PC-3 (cell line): ENCODE measurements around the gene AGO4. TPM values are rescaled to one million over a fixed set of nuclear protein-coding genes. Genes with fewer than 3 reads are reported as not detected.

Experiments
- ATAC-seq: fragments of 200-7000 bp; cut with Tn5 transposase; 2 replicates; pipeline ENCODE4 v1.9.1; 2020; ENCODE audit warnings: mild to moderate bottlenecking, moderate library complexity
- BruUV-seq: library from RNA; stranded (reverse); fragments of 400-500 nt; replicated peaks from 2 replicates; lab custom pipeline; 2021; lab: Mats Ljungman, UMichigan
- CTCF ChIA-PET: fragments of 300-600 bp; sonication (Branson Sonifier 250); formaldehyde crosslinking; loops from one replicate; lab custom pipeline; 2022; ENCODE audit warnings: antibody characterized with exemption; lab: Charles Lee
- POLR2A ChIA-PET: fragments of 300-600 bp; sonication (Branson Sonifier 250); formaldehyde crosslinking; loops from one replicate; lab custom pipeline; 2022; ENCODE audit warnings: antibody characterized with exemption; ENCODE audit not compliant: unreplicated experiment; lab: Charles Lee
- DNase-seq: peaks from one replicate; pipeline ENCODE4 v3.0.0-alpha.2; 2015
- H2AFZ ChIP-seq: fragments of 300-600 bp; sonication (generic); 2 replicates; pipeline ENCODE4 v1.6.0; 2016; ENCODE audit warnings: antibody characterized with exemption, low read length
- H3F3A ChIP-seq: fragments of 300-600 bp; sonication (generic); one replicate; pipeline ENCODE4 v1.6.0; 2017; ENCODE audit warnings: antibody characterized with exemption, low read length, control low read depth, mild to moderate bottlenecking; ENCODE audit not compliant: unreplicated experiment
- H3K27ac ChIP-seq: fragments of 300-600 bp; sonication (generic); 2 replicates; pipeline ENCODE4 v1.5.1; 2016; ENCODE audit warnings: mild to moderate bottlenecking, low read length
- H3K27me3 ChIP-seq: fragments of 300-600 bp; sonication (generic); 2 replicates; pipeline ENCODE4 v1.6.1; 2016; ENCODE audit warnings: low read length, mixed read lengths
- H3K36me3 ChIP-seq: fragments of 300-600 bp; sonication (generic); 2 replicates; pipeline ENCODE4 v1.6.1; 2016; ENCODE audit warnings: low read depth, mixed run types, low read length, mixed read lengths
- H3K4me1 ChIP-seq: fragments of 300-600 bp; sonication (generic); 2 replicates; pipeline ENCODE4 v1.5.1; 2016; ENCODE audit warnings: low read length; ENCODE audit not compliant: insufficient read depth
- H3K4me2 ChIP-seq: fragments of 300-600 bp; sonication (generic); 2 replicates; pipeline ENCODE4 v1.6.0; 2016; ENCODE audit warnings: low read length
- H3K4me3 ChIP-seq: fragments of 300-600 bp; sonication (generic); 2 replicates; pipeline ENCODE4 v1.5.1; 2016; ENCODE audit warnings: mild to moderate bottlenecking, low read length, mixed read lengths
- H3K79me2 ChIP-seq: fragments of 300-600 bp; sonication (generic); 2 replicates; pipeline ENCODE4 v1.6.1; 2017; ENCODE audit warnings: low read length, mixed read lengths
- H3K9ac ChIP-seq: fragments of 300-600 bp; sonication (generic); 2 replicates; pipeline ENCODE4 v1.6.0; 2016; ENCODE audit warnings: mild to moderate bottlenecking, low read length
- H3K9me2 ChIP-seq: fragments of 300-600 bp; sonication (generic); replicated peaks from 2 replicates; pipeline ENCODE4 v1.6.1; 2016; ENCODE audit warnings: mixed run types, low read length, mixed read lengths
- H3K9me3 ChIP-seq: fragments of 300-600 bp; sonication (generic); 2 replicates; pipeline ENCODE4 v1.6.1; 2016; ENCODE audit warnings: low read length, mixed read lengths
- H4K20me1 ChIP-seq: fragments of 300-600 bp; sonication (generic); 2 replicates; pipeline ENCODE4 v1.6.1; 2016; ENCODE audit warnings: low read length, mixed read lengths
- CTCF ChIP-seq: fragments of 300-600 bp; sonication (generic); conservative IDR thresholded peaks from 2 replicates; pipeline ENCODE4 v1.5.1; 2017; ENCODE audit warnings: antibody characterized with exemption, low read depth, mild to moderate bottlenecking, low read length
- EZH2 ChIP-seq: fragments of 300-600 bp; sonication (generic); IDR thresholded peaks from one replicate; pipeline ENCODE4 v1.6.1; 2017; ENCODE audit warnings: antibody characterized with exemption, mild to moderate bottlenecking, low read length; ENCODE audit not compliant: unreplicated experiment
- EZH2phosphoT487 ChIP-seq: fragments of 300-600 bp; sonication (generic); IDR thresholded peaks from 2 replicates; pipeline ENCODE4 v1.6.1; 2018; ENCODE audit warnings: mild to moderate bottlenecking, antibody characterized with exemption, low read length, borderline replicate concordance
- intact Hi-C: fragments of 100-400 bp; cut with micrococcal nuclease; formaldehyde crosslinking; loops from 2 replicates; pipeline ENCODE4 v1.9.0; 2023
- total RNA-seq: library from RNA; depleted of rRNA; stranded (reverse); fragments of >200 nt; gene quantifications from 2 replicates; pipeline ENCODE4 v1.2.3, GENCODE V29; 2014

Gene AGO4
- total RNA-seq, 1 experiment from 2014 or later: 5.9 TPM

- POLR2A ChIA-PET: no interaction called here
These were observed 38.0 kb downstream of the AGO4 start for GRCh38 chr1:35845766-35846165.

GRCh38 chr1:35847935-35848565 is 40.2 kb downstream of the AGO4 start:
- Histone ChIP-seq H3K4me3 (no peak overlapping the region), H3K4me1 (no peaks in the 10 kb centered on the region), H3K9ac (no peak overlapping the region), H3K4me2 (no peak overlapping the region), H4K20me1 (no peaks in the 10 kb centered on the region), H3K36me3 (no peaks in the 10 kb centered on the region), H3K27ac (no peak overlapping the region), H3F3A (no peaks in the 10 kb centered on the region), H3K9me3 (no peaks in the 10 kb centered on the region), H3K79me2 (no peaks in the 10 kb centered on the region), H3K27me3 (no peaks in the 10 kb centered on the region), H2AFZ (no peak overlapping the region), H3K9me2 (no peaks in the 10 kb centered on the region)
- ATAC-seq: no peak
- CTCF ChIA-PET: no interaction called here
- no peak for DNase-seq
- BruUV-seq: no TSS peak
- POLR2A ChIA-PET: no interaction called here
- intact Hi-C loops: no loop called here
- no peak for TF ChIP-seq EZH2phosphoT487
- no peak for TF ChIP-seq EZH2
- TF ChIP-seq CTCF: no peak

More at GRCh38 chr1:35845766-35846165, 38.0 kb downstream of the AGO4 start:
- no peaks in the 10 kb centered on the region for H3K9me3 ChIP-seq
- no peaks in the 10 kb centered on the region for H3F3A ChIP-seq
- H3K36me3 ChIP-seq: no peaks in the 10 kb centered on the region; the same call in 1 of the 2 replicates
- no peak overlapping the region for H3K27ac ChIP-seq
- no peaks in the 10 kb centered on the region for H4K20me1 ChIP-seq
- TF ChIP-seq EZH2phosphoT487 (no peak), EZH2 (no peak), CTCF (no peak)
- H3K4me2 ChIP-seq: no peak overlapping the region
- intact Hi-C loops: no loop called here
- H3K4me1 ChIP-seq: no peaks in the 10 kb centered on the region
- H3K79me2 ChIP-seq: no peaks in the 10 kb centered on the region
- no peaks in the 10 kb centered on the region for H3K9me2 ChIP-seq
- ATAC-seq: no peak
- CTCF ChIA-PET: no interaction called here
- H3K9ac ChIP-seq: no peak overlapping the region
- H3K4me3 ChIP-seq: no peak overlapping the region
- DNase-seq: no peak
- BruUV-seq: no TSS peak
- no peak overlapping the region for H2AFZ ChIP-seq
- no peaks in the 10 kb centered on the region for H3K27me3 ChIP-seq

- BruUV-seq: no TSS peak
- H3K9ac ChIP-seq: no peak overlapping the region
- H3K27ac ChIP-seq: no peak overlapping the region
- no peaks in the 10 kb centered on the region for H3K9me2 ChIP-seq
- no peaks in the 10 kb centered on the region for H3K4me1 ChIP-seq
- no peaks in the 10 kb centered on the region for H3K9me3 ChIP-seq
- no peak overlapping the region for H3K4me2 ChIP-seq
- H3K79me2 ChIP-seq: no peaks in the 10 kb centered on the region
- no peak overlapping the region for H2AFZ ChIP-seq
- H3K27me3 ChIP-seq: no peaks in the 10 kb centered on the region
- H3K36me3 ChIP-seq: no peaks in the 10 kb centered on the region
- no peak overlapping the region for H3K4me3 ChIP-seq
- TF ChIP-seq CTCF (no peak), EZH2phosphoT487 (no peak), EZH2 (no peak)
- ATAC-seq (no peak), DNase-seq (no peak)
- H4K20me1 ChIP-seq: no peaks in the 10 kb centered on the region
- no peaks in the 10 kb centered on the region for H3F3A ChIP-seq
- ChIA-PET CTCF (no interaction called here), POLR2A (no interaction called here)
- intact Hi-C loops: no loop called here
These were observed 42.2 kb downstream of the AGO4 start for GRCh38 chr1:35850051-35850450.
